GM12864 (cell line): ENCODE measurements around the gene OR5AC2.

ENCODE experiments used
- DNase-seq: peaks from one replicate; pipeline ENCODE4 v3.0.0-alpha.2; 2011; ENCODE audit warnings: low read depth
- H3K4me3 ChIP-seq: 2 replicates; pipeline ENCODE4 v1.5.1; 2011; ENCODE audit warnings: mild to moderate bottlenecking, low read depth, low read length, control low read depth
- TF ChIP-seq, protein P1 (sequence below): IDR thresholded peaks from 2 replicates; pipeline ENCODE4 v1.5.1; 2011; ENCODE audit warnings: low read depth, mild to moderate bottlenecking, moderate library complexity, low read length, control low read depth, inconsistent platforms; ENCODE audit errors: missing control alignments

The OR5AC2 gene

GRCh38 chr3:98056035-98056434 lies 30.9 kb upstream of the OR5AC2 start:
- TF ChIP-seq, protein P1, sequence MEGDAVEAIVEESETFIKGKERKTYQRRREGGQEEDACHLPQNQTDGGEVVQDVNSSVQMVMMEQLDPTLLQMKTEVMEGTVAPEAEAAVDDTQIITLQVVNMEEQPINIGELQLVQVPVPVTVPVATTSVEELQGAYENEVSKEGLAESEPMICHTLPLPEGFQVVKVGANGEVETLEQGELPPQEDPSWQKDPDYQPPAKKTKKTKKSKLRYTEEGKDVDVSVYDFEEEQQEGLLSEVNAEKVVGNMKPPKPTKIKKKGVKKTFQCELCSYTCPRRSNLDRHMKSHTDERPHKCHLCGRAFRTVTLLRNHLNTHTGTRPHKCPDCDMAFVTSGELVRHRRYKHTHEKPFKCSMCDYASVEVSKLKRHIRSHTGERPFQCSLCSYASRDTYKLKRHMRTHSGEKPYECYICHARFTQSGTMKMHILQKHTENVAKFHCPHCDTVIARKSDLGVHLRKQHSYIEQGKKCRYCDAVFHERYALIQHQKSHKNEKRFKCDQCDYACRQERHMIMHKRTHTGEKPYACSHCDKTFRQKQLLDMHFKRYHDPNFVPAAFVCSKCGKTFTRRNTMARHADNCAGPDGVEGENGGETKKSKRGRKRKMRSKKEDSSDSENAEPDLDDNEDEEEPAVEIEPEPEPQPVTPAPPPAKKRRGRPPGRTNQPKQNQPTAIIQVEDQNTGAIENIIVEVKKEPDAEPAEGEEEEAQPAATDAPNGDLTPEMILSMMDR, result no peak
- no peak for DNase-seq
- H3K4me3 ChIP-seq, result no peak overlapping the region

DNA sequence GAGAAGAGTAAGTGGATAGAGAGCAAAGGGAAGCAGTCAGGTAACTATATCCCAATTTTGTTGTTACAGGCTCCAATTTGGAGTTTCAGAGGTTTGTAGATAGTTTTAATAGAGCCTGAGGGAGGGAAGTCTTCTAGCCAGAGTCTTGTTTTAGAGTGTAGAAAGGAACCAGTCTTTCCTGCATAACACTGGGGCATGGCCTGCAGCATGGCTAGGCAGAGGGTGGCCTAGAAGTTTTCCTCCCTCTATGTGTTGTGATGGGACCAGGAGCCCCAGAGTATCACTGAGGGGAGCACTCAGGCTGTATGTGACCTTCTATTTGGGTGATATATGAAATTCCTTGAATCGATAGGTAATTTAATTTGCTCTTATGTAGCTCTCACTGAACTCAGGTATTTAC lies 29.3 kb upstream of the OR5AC2 start:
- H3K4me3 ChIP-seq, result no peak overlapping the region
- no peak for DNase-seq
- TF ChIP-seq, protein P1, result no peak

GRCh38 chr3:98058244-98058960 lies 28.6 kb upstream of the OR5AC2 start:
- H3K4me3 ChIP-seq, result no peak overlapping the region
- TF ChIP-seq, protein P1, result no peak
- DNase-seq, result no peak

- DNase-seq, result no peak
- TF ChIP-seq, protein P1, result no peak
- no peak overlapping the region for H3K4me3 ChIP-seq
These were observed 18.1 kb upstream of the OR5AC2 start for GRCh38 chr3:98068824-98069223.

DNA sequence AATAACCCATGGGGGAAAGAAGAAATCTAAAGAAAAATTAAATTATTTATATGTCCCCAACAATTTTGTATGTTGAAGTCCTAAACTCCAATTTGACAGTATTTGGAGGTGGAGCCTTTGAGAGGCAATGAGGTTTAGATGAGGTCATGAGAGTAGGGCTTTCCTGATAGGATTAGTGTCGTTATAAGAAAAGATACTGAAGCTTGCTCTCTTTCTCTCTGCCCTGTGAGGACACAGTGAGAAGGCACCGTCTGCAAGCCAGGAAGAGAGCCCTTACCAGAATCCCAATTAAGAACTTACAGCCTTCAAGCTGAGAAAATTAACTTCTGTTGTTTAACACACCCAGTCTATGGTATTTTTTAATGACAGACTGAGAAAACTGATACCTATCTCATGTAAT lies 16.1 kb upstream of the OR5AC2 start:
- no peak overlapping the region for H3K4me3 ChIP-seq
- no peak for DNase-seq
- TF ChIP-seq, protein P1, result no peak

- H3K4me3 ChIP-seq, result no peak overlapping the region
- TF ChIP-seq, protein P1, result no peak
- no peak for DNase-seq
These were observed 13.5 kb upstream of the OR5AC2 start for GRCh38 chr3:98073486-98073885.

- no peak overlapping the region for H3K4me3 ChIP-seq
- DNase-seq, result no peak
- TF ChIP-seq, protein P1, result no peak
These were observed 8.9 kb downstream of the OR5AC2 start for GRCh38 chr3:98095882-98096281.
